T-helper 17 cell (primary cell): Measurements from ENCODE around the gene AP1M2. TPM values are rescaled to one million over a fixed set of nuclear protein-coding genes. Genes with fewer than 3 reads are reported as not detected.
"Not testable (repeated sequence)": the region's sequence is repeated elsewhere in the genome, so short reads cannot be mapped to it uniquely, and the experiment has no call there.

Experiments used
- ATAC-seq: fragments of 150-1000 bp; cut with Tn5 transposase; 2 replicates; pipeline ENCODE4 v1.10.0; 2021; ENCODE audit warnings: mild to moderate bottlenecking, moderate library complexity
- DNase-seq, 3 donors: peaks; one replicate each; pipeline versions ENCODE4 v3.0.0 to v3.0.0-alpha.2; 2020 to 2021
- H3K9me3 ChIP-seq: one replicate; pipeline ENCODE4 v1.7.0; 2013; ENCODE audit warnings: low read length, mild to moderate bottlenecking; ENCODE audit not compliant: control insufficient read depth, poor library complexity, severe bottlenecking
- H3K27ac Mint-ChIP-seq: one replicate; pipeline ENCODE4 v1.8.0; 2022; ENCODE audit warnings: mild to moderate bottlenecking, moderate library complexity, mixed read lengths
- H3K27me3 Mint-ChIP-seq: one replicate; pipeline ENCODE4 v1.8.0; 2022; ENCODE audit warnings: mixed read lengths
- H3K36me3 Mint-ChIP-seq: one replicate; pipeline ENCODE4 v1.8.0; 2022; ENCODE audit warnings: low read depth, mixed read lengths
- H3K4me1 Mint-ChIP-seq: one replicate; pipeline ENCODE4 v1.8.0; 2022; ENCODE audit warnings: mild to moderate bottlenecking, mixed read lengths
- H3K4me3 Mint-ChIP-seq: one replicate; pipeline ENCODE4 v1.8.0; 2022; ENCODE audit warnings: mild to moderate bottlenecking, moderate library complexity, mixed read lengths
- total RNA-seq, 4 donors: library from RNA in 2 of 4; stranded (reverse) in 2 of 4; gene quantifications; one replicate each; pipeline ENCODE4 v1.2.3 and lab custom pipeline; 2022 to 2026

The AP1M2 gene
- total RNA-seq, 2 donors from 2014 or later, result 2.0 TPM; not detected in 1

- ATAC-seq (no peak), DNase-seq (no peak)
- no peaks in the 10 kb centered on the region for H3K9me3 ChIP-seq
- Mint-ChIP-seq H3K27me3 (peaks cover 33% of the 10 kb centered on the region), H3K4me1 (no peaks in the 10 kb centered on the region), H3K27ac (no peak overlapping the region), H3K36me3 (no peaks in the 10 kb centered on the region), H3K4me3 (no peak overlapping the region)
These were observed 51.5 kb downstream of the AP1M2 start for GRCh38 chr19:10535613-10536012.

GRCh38 chr19:10533646-10534386 is 53.3 kb downstream of the AP1M2 start:
- ATAC-seq, result no peak
- Mint-ChIP-seq H3K36me3 (no peaks in the 10 kb centered on the region), H3K4me3 (no peak overlapping the region), H3K27me3 (peaks cover 20% of the 10 kb centered on the region), H3K4me1 (no peaks in the 10 kb centered on the region), H3K27ac (no peak overlapping the region)
- H3K9me3 ChIP-seq, result no peaks in the 10 kb centered on the region
- no peak for DNase-seq

DNA sequence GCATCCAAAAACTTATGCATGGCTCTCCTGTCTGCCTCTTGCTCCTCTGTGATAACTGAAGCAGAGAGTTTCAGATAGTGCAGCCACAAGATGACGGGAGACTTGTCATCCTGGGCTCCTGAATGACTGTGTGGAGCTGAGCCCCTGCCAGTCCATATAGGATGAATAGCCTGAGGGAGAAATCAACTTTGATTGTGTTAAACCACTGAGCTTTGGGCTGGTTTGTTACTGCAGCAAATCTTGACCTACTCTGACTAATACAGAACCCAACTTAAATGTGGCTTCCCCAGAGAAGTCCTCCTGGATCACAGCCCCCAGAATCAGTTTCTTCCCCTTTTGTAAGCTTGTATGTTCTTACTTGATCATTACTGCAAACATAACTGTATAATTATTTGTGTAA is 54.7 kb downstream of the AP1M2 start:
- ATAC-seq (no peak), DNase-seq (no peak)
- Mint-ChIP-seq H3K4me3 (no peak overlapping the region), H3K27me3 (peaks cover 8% of the 10 kb centered on the region), H3K27ac (no peak overlapping the region), H3K36me3 (peaks cover 2% of the 10 kb centered on the region), H3K4me1 (no peaks in the 10 kb centered on the region)
- H3K9me3 ChIP-seq, result no peaks in the 10 kb centered on the region

DNA sequence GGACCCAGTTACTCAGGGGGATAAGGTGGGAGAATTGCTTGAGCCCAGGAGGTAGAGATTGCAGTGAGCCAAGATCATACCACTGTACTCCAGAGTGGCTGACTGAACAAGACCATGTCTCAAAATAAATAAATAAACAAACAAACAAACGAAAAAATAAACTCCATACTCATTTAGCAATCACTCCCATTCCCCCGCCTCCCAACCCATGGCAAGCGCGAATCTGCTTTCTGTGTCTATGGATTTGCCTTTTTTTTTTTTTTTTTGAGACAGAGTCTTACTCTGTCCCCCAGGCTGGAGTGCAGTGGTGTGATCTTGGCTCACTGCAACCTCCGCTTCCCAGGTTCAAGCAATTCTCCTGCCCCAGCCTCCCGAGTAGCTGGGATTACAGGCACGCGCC is 60.2 kb downstream of the AP1M2 start:
- not testable (repeated sequence) for ATAC-seq, DNase-seq, H3K9me3 ChIP-seq, H3K4me1 Mint-ChIP-seq, H3K27ac Mint-ChIP-seq, H3K4me3 Mint-ChIP-seq, H3K27me3 Mint-ChIP-seq, H3K36me3 Mint-ChIP-seq

DNA sequence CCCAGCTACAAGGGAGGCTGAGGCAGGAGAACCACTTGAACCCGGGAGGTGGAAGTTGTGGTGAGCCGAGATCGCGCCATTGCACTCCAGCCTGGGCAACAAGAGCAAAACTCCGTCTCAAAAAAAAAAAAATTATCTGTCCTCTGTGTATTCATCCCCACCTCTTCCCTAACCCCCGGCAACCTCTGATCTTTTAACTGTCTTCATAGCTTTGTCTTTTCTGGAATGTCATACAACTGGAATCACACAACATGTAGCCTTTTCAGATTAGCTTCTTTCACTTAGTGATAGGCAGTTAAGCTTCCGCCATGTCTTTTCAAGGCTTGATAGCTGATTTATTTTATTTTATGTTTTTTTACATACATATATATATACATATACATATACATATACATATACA is 61.5 kb downstream of the AP1M2 start:
- no peak overlapping the region for H3K27ac Mint-ChIP-seq
- no peaks in the 10 kb centered on the region for H3K9me3 ChIP-seq
- H3K27me3 Mint-ChIP-seq, result no peaks in the 10 kb centered on the region
- no peak overlapping the region for H3K4me3 Mint-ChIP-seq
- DNase-seq (no peak), ATAC-seq (no peak)
- peaks cover 2% of the 10 kb centered on the region for H3K36me3 Mint-ChIP-seq
- peaks cover 2% of the 10 kb centered on the region for H3K4me1 Mint-ChIP-seq

DNA sequence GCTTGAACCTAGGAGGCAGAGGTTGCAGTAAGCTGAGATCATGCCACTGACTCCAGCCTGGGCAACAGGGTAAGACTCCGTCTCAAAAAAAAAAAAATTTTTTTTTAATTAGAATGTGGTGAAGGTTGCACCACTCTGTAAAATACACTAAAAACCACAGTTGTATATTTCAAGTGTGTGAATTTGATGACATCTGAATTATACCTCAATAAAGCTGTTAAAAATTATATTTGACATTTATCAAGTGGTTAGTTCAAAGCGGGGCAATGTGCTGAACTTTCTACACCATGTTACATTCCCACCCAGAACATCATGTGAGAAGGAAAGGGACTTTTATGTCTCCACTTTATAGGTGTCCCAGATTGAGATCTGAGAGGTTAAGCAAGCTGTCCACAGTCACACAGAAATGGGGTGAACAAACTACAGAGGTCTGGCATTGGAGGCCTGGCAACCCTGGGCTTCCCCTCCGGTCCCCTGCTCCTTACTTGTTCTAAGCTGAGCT is 63.9 kb downstream of the AP1M2 start:
- Mint-ChIP-seq H3K27me3 (peaks cover 20% of the 10 kb centered on the region), H3K36me3 (peaks cover 7% of the 10 kb centered on the region), H3K4me3 (no peak overlapping the region), H3K27ac (no peak overlapping the region), H3K4me1 (peaks cover 15% of the 10 kb centered on the region)
- ATAC-seq (no peak), DNase-seq (no peak)
- no peaks in the 10 kb centered on the region for H3K9me3 ChIP-seq

Other genes starting within 250 kb of the AP1M2 start
- 100 to 1,000 TPM; 227 to 251 TPM for gene ICAM3, start 247.7 kb downstream of the AP1M2 start, total RNA-seq
- gene TYK2, start 206.7 kb downstream of the AP1M2 start, total RNA-seq, result 100 to 1,000 TPM; 241 to 267 TPM
- gene CDC37, start 183.8 kb downstream of the AP1M2 start, total RNA-seq, result 100 to 1,000 TPM; 198 to 207 TPM
- gene PDE4A, start 166.8 kb downstream of the AP1M2 start, total RNA-seq, result 1 to 10 TPM; 5.7 to 9.5 TPM
- 10 to 100 TPM; 13.7 to 27.3 TPM for gene KEAP1, start 84.0 kb downstream of the AP1M2 start, total RNA-seq
- gene S1PR5, start 69.9 kb downstream of the AP1M2 start, total RNA-seq, result 1 to 10 TPM in 1 of 2 donors, under 1 TPM in 1; 0.50 to 1.3 TPM
- gene ATG4D, start 43.4 kb downstream of the AP1M2 start, total RNA-seq, result 10 to 100 TPM; 70.6 to 70.7 TPM
- 10 to 100 TPM; 33.9 to 43.7 TPM for gene KRI1, start 21.3 kb downstream of the AP1M2 start, total RNA-seq
- 10 to 100 TPM; 71.0 to 83.3 TPM for gene CDKN2D, start 18.3 kb downstream of the AP1M2 start, total RNA-seq
- gene SLC44A2, start 38.2 kb upstream of the AP1M2 start, total RNA-seq, result 100 to 1,000 TPM; 186 to 200 TPM
- 100 to 1,000 TPM; 428 to 456 TPM for gene ILF3, start 67.0 kb upstream of the AP1M2 start, total RNA-seq
- 10 to 100 TPM; 49.4 to 56.9 TPM for gene QTRT1, start 114.1 kb upstream of the AP1M2 start, total RNA-seq
- 100 to 1,000 TPM; 267 to 273 TPM for gene DNM2, start 130.8 kb upstream of the AP1M2 start, total RNA-seq
- gene TMED1, start 248.9 kb upstream of the AP1M2 start, total RNA-seq, result 10 to 100 TPM in 1 of 2 donors, 1 to 10 TPM in 1; 8.7 to 10.5 TPM